ENCODE measurements around the gene USP53.
"Not testable (repeated sequence)": the region's sequence is repeated elsewhere in the genome, so short reads cannot be mapped to it uniquely, and the experiment has no call there.

The USP53 gene

GRCh38 chr4:119321921-119322687, 109.6 kb downstream of the USP53 start, which contains the start of gene FABP2:
Gene FABP2, minus strand, starts transcription at chr4:119322138. Its CDS starts 36 bp downstream, at chr4:119322102.
- DNase-seq = no peak

- DNase-seq = no peak
These were observed 116.2 kb downstream of the USP53 start for GRCh38 chr4:119328695-119329094.

GRCh38 chr4:119329835-119330620, 117.5 kb downstream of the USP53 start:
- no peak for DNase-seq

GRCh38 chr4:119336332-119336979, 123.9 kb downstream of the USP53 start:
- not testable (repeated sequence) for DNase-seq

GRCh38 chr4:119337010-119337409, 124.5 kb downstream of the USP53 start:
- DNase-seq = no peak

GRCh38 chr4:119339895-119340294, 127.4 kb downstream of the USP53 start:
- DNase-seq = not testable (repeated sequence)

GRCh38 chr4:119343293-119343692, 130.8 kb downstream of the USP53 start:
- not testable (repeated sequence) for DNase-seq

Data from T-helper 2 cell (primary cell).